HCT116 (cell line): ENCODE data around the gene ZNF592.

Source experiments
- ATF3 ChIP-seq: IDR thresholded peaks from 2 replicates; pipeline ENCODE4 v1.6.1; 2012
- CTCF ChIP-seq, 3 experiments: fragments of 200-600 bp in 1 of 3; sonication (generic) in 1 of 3; IDR thresholded peaks in 2 of 3; conservative IDR thresholded peaks in 1 of 3; 2 replicates each; pipeline ENCODE4 v1.5.1; 2012 to 2017; ENCODE audit warnings: low read depth in 2 of 3, low read length in 2 of 3, antibody characterized with exemption in 1 of 3, borderline replicate concordance in 1 of 3, control low read depth in 1 of 3, mild to moderate bottlenecking in 1 of 3, mixed read lengths in 1 of 3, mixed run types in 1 of 3, moderate library complexity in 1 of 3; ENCODE audit not compliant: insufficient read depth in 1 of 3
- EGR1 ChIP-seq: IDR thresholded peaks from 2 replicates; pipeline ENCODE4 v1.6.1; 2012; ENCODE audit warnings: low read depth
- EZH2phosphoT487 ChIP-seq: fragments of 200-600 bp; IDR thresholded peaks from 2 replicates; pipeline ENCODE4 v1.6.1; 2018; ENCODE audit warnings: antibody characterized with exemption, borderline replicate concordance
- FOSL1 ChIP-seq: IDR thresholded peaks from 2 replicates; pipeline ENCODE4 v1.6.1; 2012; ENCODE audit warnings: low read depth
- POLR2A ChIP-seq: IDR thresholded peaks from 2 replicates; pipeline ENCODE4 v1.7.0; 2011; ENCODE audit warnings: borderline replicate concordance; ENCODE audit not compliant: insufficient read depth, insufficient read length; ENCODE audit errors: extremely low read depth
- POLR2AphosphoS5 ChIP-seq: IDR thresholded peaks from 2 replicates; pipeline ENCODE4 v1.6.1; 2011; ENCODE audit warnings: mild to moderate bottlenecking, low read depth, low read length, moderate library complexity
- SIN3A ChIP-seq: IDR thresholded peaks from 2 replicates; pipeline ENCODE4 v1.6.1; 2012; ENCODE audit warnings: low read depth
- ZBTB33 ChIP-seq: IDR thresholded peaks from 2 replicates; pipeline ENCODE4 v1.6.1; 2011; ENCODE audit warnings: mild to moderate bottlenecking, low read length, moderate library complexity; ENCODE audit not compliant: insufficient replicate concordance; ENCODE audit errors: extremely low read depth
- ZNF274 ChIP-seq: fragments of 200-500 bp; sonication (Bioruptor generic); IDR thresholded peaks from 2 replicates; pipeline ENCODE4 v1.6.1; 2014; ENCODE audit warnings: mild to moderate bottlenecking, low read depth, low read length, inconsistent platforms

- TF ChIP-seq POLR2AphosphoS5 (no peak), CTCF (IDR thresholded peaks at IDR 0.05 in 2 of 3, conservative IDR thresholded peaks at IDR 0.05 in 1 of 3; ENCODE audit: borderline replicate concordance in 1 of 3, insufficient read depth in 1 of 3, low read depth in 2 of 3, low read length in 2 of 3) (no peak), SIN3A (no peak), FOSL1 (no peak), ZNF274 (no peak), ZBTB33 (no peak), ATF3 (no peak), POLR2A (no peak), EZH2phosphoT487 (no peak), EGR1 (no peak)
Measured at GRCh38 chr15:84740691-84741090, 7.7 kb upstream of the ZNF592 start.
